CD1c-positive myeloid dendritic cell (primary cell): ENCODE data around the gene NUP214.
"Not testable (repeated sequence)": the region's sequence is repeated elsewhere in the genome, so short reads cannot be mapped to it uniquely, and the experiment has no call there.

Experiments
- DNase-seq: peaks from one replicate; pipeline ENCODE4 v3.0.0-alpha.2; 2016; ENCODE audit errors: extremely low spot score

Gene NUP214

GRCh38 chr9:131160416-131161112, 35.2 kb downstream of the NUP214 start:
- DNase-seq, result no peak

GRCh38 chr9:131161585-131161984, 36.2 kb downstream of the NUP214 start:
- no peak for DNase-seq

DNA sequence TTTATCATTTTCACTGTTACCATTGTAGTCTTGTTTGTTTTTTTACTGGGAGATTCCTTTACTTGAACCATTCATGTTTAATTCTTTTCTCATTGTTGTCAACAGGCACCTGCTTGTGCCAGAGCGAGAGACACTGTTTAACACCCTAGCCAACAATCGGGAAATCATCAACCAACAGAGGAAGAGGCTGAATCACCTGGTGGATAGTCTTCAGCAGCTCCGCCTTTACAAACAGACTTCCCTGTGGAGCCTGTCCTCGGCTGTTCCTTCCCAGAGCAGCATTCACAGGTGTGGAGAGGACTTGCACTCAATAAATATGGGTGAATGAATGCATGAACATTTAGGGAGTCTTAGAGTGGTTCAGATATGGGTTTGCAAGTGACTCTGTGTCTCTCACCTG, 37.5 kb downstream of the NUP214 start:
- no peak for DNase-seq

GRCh38 chr9:131165523-131165922, 40.1 kb downstream of the NUP214 start:
- no peak for DNase-seq

GRCh38 chr9:131167146-131167692, 41.8 kb downstream of the NUP214 start:
- DNase-seq, result no peak

DNA sequence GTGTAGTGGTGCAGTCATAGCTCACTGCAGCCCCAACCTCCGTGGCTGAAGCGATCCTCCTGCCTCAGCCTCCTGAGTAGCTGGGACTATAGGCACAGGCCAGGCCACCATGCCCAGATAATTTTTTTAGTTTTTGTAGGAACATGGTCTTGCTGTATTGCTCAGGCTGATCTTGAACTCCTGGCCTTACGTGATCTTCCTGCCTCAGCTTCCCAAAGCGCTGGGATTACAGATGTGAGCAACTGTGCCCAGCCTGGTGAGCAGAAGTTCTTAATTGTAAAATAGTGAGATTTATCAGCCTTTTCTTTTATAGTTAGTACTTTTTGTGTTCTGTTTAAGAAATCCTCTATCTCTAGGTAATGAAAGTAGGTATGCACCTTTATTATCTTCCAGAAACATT, 42.5 kb downstream of the NUP214 start:
- no peak for DNase-seq

DNA sequence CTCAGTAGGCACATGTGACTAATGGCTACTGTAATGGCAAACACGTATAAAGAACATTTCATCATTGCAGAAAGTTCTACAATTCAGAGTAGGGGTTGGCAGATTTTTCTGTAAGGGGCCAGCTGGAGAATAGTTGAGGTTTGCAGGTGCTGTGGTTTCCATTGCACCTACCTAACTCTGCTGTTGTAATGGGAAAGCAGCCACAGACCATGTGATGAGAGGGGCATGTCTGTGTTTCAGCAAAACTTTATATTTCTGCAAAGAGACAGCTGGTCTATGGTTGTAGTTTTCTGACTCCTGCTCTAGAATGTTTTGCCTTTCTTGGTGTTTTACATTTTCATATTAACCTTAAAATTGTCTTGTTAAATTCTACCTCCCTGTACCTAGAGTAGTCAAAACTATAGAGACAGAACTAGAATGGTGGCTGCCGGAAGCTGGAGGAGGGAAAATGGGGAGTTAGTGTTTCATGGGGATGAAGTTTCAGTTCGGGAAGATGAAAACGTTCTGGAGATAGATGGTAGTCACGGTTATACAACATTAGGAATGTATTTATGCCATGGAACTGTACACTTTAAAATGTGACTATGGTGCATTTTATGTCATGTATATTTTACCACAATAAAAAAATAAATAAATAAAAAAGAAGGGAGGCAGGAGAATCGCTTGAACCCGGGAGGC, 44.3 kb downstream of the NUP214 start:
- no peak for DNase-seq

DNA sequence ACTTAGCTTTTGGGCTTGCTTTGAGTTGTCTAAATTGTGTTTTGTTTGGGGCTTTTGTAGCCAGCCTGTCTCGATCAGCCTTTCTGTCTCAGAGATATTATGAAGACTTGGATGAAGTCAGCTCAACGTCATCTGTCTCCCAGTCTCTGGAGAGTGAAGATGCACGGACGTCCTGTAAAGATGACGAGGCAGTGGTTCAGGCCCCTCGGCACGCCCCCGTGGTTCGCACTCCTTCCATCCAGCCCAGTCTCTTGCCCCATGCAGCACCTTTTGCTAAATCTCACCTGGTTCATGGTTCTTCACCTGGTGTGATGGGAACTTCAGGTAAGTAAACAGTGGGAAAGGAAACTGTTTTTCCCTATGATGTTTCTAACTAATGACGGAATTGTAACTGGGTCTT, 48.6 kb downstream of the NUP214 start:
- DNase-seq, result no peak

GRCh38 chr9:131174681-131175239, 49.4 kb downstream of the NUP214 start:
- DNase-seq, result no peak

DNA sequence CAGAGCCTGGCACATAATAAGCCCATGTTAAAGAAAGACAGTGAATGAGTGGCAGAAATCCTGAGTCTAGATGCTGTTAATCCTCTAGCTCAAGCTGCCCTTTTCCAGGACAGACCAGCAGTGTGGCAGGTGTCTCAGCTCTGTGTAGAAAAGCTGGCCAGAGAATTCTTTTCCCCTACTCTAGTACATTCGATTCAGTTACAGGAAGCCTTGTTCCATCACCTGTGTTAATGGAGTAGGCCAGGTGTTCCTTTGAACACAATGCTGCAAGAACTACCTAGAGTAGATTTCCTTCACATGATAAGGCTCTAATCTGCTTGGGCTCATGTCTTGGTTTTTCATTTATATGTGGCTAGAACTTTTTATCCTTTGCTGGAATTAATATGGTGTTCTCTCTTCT, 52.5 kb downstream of the NUP214 start:
- no peak for DNase-seq

DNA sequence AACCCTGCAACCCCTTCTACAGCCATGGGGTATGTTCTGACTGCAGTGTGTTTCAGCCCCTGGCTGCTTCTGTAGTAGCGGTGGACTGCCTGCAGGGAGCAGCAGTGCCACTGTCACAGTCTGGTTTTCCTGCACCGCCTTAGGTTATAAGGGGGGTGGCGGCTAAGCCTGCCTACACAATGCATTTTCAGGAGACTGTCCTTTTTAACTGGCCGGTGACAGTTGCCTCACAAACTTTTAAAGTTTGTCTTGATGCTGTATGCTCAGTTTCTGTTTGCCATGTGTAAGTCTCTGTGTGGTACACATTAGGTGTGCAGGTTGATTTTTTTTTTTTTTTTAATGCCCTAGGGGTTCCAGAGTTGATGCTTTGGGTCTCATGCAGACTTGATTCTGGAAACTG, 53.0 kb downstream of the NUP214 start:
- DNase-seq, result peak; percentile 74

DNA sequence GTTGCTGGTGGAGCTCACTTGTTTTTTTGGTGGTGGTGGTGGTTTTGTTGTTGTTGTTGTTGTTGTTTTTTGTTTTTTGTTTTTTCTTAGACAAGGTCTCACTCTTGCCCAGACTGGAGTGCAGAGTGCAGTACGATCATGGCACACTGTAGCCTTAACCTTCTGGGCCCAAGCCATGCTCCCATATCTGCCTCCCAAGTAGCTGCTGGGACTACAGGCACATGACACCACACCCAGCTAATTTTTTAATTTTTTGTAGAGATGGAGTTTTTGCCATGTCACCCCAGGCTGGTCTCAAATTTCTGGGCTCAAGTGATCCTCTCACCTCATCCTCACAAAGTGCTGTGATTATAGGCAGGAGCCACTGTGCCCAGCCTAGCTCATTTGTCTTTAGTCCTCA, 53.5 kb downstream of the NUP214 start:
- no peak for DNase-seq

GRCh38 chr9:131179561-131180219, 54.3 kb downstream of the NUP214 start:
- peak; percentile 7 for DNase-seq

- no peak for DNase-seq
These were observed 55.1 kb downstream of the NUP214 start for GRCh38 chr9:131180454-131180853.

DNA sequence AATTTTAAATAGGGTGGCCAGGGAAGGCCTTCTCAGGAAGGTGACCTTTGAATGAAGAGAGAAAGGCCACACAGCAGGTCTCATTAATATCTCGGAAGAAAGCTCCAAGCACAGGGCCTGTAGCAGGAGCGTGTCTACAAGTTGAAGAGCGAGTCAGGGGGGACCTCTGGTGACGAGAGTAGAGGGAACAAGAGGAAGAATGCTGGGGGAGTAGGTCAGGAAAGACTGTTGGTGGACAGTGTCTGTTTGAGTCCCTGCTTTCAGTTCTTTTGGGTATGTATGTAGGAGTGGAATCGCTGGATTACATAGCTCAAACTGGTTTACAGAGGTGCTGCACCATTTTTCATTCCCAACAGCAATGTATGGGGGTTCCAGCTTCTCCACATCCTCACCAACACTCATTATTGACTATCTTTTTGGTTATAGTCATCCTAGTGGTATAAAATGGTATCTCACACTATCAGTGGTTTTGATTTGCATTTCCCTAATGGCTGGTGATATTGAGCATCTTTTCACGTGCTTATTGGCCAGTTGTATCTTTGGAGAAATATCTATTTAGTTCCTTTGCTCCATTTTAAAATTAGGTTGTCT, 55.8 kb downstream of the NUP214 start:
- DNase-seq, result no peak

GRCh38 chr9:131185924-131186323, 60.5 kb downstream of the NUP214 start:
- no peak for DNase-seq

- no peak for DNase-seq
These were observed 61.2 kb downstream of the NUP214 start for GRCh38 chr9:131186622-131187021.

- DNase-seq, result no peak
These were observed 62.6 kb downstream of the NUP214 start for GRCh38 chr9:131187957-131188356.

GRCh38 chr9:131188976-131189375, 63.6 kb downstream of the NUP214 start:
- no peak for DNase-seq

DNA sequence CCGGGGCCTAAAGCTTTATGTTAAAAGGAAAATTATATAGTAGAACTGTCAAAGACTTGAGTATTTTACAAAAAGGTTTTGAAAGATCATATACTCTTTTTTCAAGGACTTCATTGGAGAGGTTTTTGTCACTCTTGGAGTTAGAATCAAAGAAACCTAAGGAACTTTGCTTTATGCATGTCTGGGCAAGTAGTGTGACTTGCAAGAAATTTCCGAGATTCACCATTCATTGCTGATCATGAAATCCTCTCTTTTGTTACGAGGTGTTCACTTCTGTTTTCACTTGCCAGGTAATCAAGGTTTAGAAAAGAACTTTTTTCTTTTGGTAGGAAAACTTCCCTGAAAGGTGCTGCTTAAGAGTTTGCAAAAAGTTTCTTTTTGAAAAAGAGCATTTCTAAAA, 64.8 kb downstream of the NUP214 start:
- DNase-seq, result no peak

GRCh38 chr9:131191032-131191431, 65.6 kb downstream of the NUP214 start:
- DNase-seq, result not testable (repeated sequence)

- no peak for DNase-seq
These were observed 66.5 kb downstream of the NUP214 start for GRCh38 chr9:131191857-131192256.
